Putamen (tissue), 1 donor: ENCODE results near the gene ZNRD2.

Experiments
- DNase-seq: peaks from one replicate; pipeline ENCODE4 v3.0.0-alpha.2; 2016; ENCODE audit warnings: low spot score

ZNRD2 gene

DNA sequence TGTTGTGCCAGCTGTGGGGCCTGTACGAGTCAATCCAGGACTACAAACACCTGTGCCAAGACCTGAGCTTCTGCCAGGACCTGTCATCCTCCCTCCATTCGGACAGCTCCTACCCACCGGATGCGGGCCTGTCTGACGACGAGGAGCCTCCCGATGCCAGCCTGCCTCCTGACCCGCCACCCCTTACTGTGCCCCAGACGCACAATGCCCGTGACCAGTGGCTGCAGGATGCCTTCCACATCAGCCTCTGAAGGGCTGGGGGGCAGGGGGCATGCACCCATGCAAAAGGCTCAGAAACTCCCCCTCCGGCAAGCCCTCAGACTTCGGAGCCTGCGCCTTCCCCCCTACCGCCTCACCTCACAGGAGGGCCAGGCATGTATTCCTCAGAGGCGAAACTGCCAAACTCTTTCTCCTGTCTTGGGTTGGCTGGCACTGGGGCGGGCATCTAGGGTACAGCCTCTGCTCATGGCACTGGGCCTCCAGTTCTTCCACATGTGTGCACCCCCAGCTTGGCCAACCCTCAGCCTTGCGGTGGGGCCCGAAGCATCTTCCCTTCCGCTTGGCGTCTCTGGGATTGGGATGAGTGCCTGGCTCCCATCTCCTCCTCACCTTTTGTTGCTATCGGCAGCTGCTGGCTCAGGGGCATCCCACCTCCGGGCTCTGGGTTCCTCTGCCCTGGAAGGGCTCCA is 3.3 kb downstream of the ZNRD2 start:
- DNase-seq, result no peak

DNA sequence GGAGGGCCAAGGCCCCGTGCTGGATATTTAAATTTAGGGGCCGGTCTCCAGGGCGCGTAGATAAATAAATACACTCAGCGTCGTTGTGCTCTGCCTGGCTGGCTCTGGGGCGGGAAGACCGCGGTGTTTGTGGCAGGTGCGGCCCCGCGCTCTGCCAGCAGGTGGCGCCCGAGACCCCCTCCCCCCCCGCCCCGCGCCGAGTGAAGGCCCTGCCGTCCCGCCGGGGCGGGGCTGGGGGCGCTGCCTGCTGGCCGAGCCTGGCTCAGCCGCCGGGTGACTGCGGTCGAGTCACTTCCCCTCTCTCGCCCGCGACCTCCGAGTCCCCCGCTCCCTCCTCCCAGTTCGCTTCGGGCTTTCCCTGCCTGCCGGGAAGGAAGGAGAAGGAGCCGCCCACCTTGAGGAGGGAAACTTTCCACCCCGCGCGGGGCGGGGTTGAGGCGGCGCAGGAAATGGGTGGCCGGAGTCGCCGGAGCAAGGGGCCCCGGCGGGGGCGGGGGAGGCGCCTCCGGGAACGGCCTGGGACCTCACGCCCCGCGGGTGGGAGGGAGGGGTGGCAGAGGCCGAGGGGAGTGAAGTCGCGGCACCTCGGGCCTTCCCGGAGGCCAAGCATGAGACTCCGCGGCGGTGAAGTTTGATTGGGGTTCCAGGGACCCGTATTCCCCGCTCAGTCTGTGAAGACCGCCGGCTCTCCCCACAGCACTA is 4.0 kb downstream of the ZNRD2 start:
- peak; percentile 72 for DNase-seq

DNA sequence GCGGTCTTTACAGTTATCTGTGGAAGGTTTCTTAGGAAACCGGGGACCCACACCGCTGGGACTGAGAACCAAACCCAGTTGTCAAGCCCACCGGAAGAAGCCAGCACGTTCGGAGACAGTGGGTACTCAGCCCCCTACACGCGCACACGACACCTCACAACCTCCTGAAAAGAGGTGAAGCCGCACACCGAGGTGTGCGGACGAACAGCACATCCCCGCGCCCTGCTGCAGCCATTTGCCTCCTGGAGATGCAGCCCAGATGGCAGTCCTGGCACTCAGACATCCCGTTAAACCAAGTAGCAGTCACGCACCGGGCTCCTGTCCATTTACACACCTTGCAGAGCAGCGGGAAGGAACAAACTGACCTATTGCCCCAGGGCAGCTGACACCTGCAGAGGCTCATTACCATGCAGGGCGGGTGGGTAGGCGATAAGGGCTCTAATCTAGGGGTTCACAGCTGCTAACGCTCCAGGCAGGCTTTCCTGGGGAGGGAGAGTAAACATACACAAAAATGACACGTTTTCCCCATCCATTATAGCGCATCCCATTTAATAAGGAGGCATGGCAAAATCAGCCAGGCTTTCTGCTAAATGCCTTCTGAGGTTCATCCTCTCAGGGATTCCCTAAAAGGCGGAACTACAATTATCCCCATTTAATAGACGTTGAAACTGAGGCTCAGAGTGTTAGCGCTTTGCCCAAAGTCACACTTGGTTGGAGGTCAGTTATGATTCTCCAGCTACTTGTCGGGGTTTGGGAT is 4.7 kb downstream of the ZNRD2 start:
- no peak for DNase-seq

DNA sequence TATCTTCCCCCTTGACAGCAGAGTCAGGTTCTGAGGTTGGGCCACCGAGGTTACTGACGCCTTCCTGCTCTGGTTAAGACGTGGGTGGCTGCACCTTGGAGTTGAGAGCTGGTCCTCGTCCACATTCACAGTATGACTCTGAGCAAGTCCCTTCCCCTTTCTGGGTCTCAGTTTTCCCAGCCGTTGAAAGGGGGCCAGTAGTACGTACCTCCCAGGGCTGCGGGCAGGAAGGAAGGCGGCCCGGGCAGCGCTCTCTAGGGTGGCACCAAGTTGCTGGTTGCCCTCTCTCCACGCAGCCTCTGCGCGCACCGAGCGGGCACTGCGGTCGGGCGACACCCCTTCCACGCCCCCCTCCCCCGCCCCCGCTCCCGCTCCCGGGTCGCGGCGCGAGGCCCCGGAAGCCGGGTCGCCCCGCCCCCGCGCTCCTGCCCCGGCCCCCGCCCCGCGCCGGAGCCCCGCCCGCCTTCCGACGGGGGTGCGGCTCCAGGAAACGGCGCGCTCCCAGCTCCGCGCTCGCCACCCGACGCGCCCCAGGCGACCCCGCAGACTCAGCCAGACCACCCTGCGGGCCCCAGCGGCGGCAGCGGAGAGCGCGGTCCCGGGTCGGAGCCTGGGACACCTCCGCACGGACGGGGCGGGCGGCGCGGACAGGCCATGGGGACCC is 5.4 kb downstream of the ZNRD2 start, which contains the start of gene EHBP1L1:
Gene EHBP1L1 (plus strand): TSS at position 486 of the 664 bp plus-strand sequence. CDS start 250 bp downstream, outside the sequence.
- no peak for DNase-seq

DNA sequence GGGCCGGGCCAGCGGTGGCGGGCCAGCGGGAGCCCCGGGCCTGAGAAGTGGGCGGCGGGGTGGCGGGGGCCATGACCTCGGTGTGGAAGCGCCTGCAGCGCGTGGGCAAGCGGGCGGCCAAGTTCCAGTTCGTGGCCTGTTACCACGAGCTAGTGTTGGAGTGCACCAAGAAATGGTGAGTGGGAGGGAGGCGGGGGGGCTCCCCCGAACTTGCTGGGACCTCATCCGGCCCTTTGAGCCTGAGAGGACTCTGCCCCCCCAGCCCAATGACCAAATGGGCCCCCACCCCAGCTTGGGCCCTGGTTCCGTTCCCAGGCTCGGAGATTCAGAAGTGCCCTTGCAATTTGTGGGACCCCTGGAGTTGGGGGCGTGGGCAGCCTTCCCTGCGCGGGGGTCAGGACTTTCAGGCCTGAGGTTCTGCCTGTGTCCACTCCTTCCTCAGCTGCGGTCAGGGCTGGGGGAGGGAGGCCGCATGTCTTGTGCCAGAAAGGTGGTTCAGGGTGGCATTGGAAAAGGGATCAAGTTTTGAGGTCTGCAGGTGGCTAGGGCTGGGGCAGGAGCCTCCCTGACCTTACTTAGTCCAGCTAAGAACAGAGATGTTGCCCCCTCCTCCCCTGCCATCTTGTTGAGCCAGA is 6.1 kb downstream of the ZNRD2 start:
- no peak for DNase-seq

DNA sequence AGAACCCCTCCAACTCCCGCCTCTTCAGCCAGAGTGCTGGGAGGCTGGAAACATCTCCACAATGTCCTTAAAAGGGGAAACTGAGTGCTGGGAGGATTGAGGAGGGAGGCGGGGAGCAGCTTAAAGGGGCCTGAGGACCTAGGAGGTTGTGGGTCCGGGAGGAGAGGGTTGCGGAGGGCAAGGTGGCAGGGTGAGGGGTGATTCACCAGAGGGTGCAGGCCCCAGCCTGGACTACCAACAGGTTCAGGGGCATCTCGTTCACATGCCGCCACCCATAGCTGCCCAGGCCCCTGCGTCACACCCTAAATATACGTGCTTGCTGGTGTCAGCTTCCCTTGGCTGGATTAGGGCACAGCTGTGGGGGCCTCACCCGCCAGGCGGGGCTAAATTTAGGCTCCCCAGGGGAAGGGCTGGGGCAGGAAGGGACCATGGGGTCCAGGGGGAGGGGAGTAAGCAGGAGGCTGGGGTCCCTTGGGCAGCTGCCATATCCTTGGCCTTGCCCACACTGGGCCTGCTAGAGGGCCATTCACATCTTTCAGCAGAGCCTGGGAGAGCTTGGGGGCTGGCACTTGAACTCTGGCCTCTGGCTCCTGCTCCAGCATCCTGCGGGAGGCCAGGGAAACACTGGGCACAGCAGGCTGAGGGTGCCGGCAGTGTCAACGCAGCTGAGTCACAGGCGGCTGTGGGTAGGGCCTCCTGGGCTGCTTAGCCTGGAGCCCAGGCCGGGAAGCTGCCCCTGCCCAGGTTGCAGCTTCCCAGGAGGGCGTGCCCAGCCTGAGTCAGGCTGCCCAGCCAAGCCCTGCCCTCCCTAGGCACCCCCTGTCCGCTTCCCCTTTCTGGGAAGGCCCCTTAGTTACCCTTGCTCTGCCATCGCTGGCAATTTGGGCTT is 6.8 kb downstream of the ZNRD2 start:
- DNase-seq, result no peak

DNA sequence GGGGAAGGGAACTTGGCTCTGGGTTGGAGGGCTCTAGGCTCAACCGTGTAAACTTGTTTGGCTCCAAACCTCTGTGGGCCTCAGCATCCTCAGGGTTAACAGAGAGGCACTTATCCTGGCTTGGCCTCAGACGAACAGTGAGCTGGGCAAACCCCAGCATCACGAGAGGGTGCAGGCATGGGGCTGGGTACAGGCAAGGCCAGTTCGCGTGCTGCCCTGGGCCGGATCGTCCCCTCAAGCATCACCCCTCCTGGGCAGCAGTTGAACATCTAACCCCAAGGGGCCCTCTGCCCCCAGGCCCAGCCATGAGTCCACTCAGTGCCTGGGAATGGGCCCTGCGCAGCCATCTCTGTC is 7.5 kb downstream of the ZNRD2 start:
- DNase-seq, result no peak

DNA sequence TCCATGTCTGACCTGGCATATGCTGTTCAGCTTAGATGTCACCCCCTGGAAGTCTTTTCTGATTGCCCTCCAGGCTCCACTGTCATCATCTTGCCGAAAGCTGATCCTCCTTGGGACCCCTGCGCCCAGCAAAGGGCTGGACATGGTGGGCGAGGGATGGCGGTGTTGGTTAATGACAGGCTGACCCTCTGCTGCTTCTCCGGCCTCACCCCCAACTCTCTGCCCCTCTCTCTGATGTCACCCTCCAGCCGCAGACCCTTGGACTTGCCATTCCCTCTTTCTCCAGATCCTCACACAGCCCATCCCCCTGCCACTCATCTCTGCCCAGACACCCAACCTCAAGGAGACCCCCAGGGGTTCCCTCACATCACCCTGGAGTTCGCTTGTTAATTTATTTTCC is 7.9 kb downstream of the ZNRD2 start:
- DNase-seq, result no peak

DNA sequence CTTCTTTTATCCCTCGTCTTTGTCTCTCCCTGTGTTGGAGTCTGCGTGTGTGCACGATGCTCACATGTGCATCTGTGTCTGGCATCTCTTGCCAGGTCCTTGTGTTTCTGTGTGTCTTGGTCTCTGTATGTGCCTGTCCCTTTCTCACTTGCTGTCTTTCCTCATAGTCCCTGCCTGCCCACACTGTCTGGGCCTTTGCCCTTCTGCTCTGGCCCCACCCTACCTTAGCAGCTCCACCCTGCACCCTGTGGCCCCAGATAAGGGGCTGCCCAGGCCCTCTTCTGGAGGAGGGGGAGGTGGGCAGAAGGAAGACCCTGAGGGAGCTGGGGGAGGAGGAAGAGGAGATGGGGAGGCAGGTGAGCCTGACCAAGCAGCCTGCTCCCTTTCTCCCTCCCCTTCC is 8.4 kb downstream of the ZNRD2 start:
- no peak for DNase-seq

DNA sequence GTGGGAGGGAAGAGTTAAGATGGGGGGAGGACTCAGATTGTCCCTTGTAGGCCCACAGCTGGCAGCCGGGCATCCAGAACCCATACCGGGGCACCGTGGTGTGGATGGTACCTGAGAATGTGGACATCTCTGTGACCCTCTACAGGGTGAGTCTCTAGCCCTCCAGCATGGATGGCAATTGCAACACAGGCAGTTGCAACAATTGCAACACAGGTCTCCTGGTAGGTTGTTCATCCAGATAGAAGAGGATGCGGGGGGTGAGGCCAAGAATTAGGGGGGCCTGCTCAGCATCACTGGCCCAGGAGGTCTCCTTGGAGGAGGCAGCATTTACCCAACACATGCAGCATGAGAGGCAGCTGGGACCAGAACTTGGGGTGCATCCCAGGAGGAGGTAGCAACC is 9.0 kb downstream of the ZNRD2 start:
- no peak for DNase-seq

DNA sequence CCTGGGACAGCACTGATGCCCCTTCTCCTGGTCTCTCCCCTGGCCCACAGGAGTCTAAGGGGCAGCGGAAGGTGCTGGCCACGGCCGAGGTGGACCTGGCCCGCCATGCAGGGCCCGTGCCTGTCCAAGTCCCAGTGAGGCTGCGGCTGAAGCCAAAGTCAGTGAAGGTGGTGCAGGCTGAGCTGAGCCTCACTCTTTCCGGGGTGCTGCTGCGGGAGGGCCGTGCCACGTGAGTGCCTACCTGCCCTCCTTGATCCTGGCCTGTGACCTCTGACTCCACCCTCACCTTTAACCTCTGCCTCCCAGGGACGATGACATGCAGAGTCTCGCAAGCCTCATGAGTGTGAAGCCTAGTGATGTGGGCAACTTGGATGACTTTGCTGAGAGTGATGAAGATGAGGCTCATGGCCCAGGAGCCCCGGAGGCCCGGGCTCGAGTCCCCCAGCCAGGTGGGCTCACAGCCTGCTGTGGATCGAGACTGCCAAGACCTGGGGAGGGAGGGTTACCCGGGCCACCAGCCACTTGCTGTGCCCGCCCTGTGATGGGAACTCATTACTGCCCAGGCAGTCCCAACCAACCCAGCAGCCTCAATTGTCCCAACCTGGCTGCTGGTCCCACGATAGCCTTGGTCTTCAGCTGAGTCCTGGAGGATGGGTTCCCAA is 9.9 kb downstream of the ZNRD2 start:
- no peak for DNase-seq

DNA sequence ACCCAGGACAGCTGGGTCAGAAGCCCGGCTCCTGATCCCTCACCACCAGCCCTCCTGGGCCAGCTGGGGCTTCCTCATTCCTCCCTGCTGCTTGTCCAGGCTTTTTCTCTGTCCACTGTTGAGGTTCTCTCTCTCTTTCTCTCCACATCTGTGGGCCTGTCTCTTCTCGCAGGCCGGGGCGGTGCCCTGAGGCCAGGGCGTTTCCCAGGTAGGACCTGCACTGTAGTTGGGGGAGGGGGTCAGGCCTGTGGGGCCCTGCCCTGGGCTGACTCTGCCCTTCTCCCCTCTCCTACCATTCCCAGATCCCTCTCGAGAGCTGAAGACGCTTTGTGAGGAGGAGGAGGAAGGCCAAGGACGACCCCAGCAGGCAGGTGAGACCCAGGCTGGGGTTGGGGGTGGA is 10.5 kb downstream of the ZNRD2 start:
- no peak for DNase-seq

DNA sequence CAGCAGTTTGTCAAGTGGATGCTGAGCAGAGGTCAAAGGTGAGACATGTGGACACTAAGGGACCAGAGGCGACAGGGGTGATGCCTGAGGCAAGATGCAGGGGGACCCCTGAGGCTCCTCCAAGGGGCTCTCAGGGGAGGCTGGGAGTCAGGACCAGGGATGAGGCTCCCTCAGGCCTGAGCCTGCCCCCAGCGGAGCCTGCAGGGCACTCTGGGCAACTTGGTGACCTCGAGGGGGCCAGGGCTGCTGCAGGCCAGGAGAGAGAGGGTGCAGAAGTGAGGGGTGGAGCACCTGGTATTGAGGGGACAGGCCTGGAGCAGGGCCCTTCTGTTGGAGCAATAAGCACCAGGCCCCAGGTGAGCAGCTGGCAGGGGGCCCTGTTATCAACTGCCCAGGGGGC is 11.7 kb downstream of the ZNRD2 start:
- no peak for DNase-seq

DNA sequence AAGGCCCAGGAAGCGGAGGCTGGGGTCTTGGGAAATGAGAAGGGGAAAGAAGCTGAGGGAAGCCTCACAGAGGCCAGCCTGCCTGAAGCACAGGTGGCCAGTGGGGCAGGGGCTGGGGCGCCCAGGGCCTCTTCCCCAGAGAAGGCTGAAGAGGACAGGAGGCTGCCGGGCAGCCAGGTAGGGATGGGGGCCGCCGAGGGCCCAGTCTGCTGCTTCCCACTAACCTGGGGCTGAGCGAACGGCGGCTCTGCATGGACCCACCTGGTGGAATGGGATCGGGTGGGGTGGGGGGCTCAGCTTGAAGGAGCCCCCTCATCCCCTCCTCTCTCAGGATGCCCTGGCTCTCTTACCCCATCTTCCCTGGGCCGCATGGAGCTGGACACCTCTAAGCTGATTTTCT is 13.3 kb downstream of the ZNRD2 start:
- DNase-seq, result no peak

DNA sequence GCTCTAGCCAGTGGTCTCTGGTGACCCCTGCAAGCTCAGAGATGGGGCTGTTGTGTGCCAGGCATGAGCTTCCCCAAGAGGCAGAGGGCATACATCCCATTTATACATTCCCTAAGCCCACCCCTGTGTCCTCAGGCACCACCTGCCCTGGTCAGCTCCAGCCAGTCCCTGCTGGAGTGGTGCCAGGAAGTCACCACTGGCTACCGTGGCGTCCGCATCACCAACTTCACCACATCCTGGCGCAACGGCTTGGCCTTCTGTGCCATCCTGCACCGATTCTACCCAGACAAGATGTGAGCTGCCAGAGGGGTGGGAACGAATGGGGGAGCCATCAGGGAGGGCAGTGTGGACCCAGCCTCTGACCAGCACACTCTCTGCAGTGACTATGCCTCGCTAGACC is 13.8 kb downstream of the ZNRD2 start:
- DNase-seq, result no peak

DNA sequence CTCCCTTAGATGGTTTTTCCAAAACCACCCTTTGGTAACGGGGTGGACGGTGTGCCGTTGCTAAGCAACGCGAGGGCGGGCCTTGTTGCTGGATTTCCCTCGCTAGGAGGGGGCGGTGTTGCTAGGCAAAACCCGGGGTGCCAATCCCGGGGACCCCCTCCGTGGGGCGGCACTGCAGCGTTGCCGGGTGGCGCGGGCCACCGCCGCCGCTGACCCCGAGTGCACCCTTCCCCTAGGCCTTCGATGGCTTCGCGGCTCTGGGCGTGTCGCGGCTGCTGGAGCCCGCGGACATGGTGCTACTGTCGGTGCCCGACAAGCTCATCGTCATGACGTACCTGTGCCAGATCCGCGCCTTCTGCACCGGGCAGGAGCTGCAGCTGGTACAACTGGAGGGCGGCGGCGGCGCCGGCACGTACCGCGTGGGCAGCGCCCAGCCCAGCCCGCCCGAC is 14.5 kb downstream of the ZNRD2 start:
- no peak for DNase-seq

DNA sequence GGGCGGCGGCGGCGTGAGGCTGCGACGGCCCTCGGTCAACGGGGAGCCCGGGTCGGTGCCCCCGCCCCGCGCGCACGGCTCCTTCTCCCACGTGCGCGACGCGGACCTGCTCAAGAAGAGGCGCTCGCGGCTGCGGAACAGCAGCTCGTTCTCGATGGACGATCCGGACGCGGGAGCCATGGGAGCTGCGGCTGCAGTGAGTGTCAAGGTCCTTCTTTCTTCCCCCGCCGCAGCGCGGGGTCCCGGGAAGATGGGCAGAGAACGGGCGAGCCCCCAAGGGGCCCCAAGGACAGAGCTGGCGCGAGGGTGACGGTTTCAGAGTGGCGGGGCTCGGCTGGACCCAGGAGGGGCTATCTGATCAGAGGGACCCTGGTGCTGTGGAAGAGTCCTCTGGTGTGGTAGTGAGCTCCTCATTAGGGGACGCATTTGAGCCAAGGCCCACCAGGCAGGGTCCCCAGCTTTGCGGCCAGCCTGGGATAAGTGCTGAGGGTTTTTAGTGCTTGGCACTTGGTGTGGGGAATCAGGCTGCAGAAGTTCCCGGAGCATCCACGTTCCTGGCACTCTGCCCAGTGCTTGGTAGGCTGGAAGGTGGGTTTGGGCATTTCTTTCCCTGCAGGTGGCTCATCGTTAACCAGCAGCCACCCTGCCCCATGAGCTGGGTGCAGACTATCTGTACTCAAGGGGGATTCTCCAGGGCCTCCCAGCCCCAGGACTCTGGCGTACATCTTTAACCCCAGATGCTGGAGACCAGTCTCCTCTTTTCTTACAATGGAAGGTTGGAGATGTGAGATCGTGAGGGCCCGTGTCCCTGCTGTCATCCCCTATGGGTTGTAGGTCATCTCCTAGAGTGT is 15.3 kb downstream of the ZNRD2 start:
- DNase-seq, result no peak

DNA sequence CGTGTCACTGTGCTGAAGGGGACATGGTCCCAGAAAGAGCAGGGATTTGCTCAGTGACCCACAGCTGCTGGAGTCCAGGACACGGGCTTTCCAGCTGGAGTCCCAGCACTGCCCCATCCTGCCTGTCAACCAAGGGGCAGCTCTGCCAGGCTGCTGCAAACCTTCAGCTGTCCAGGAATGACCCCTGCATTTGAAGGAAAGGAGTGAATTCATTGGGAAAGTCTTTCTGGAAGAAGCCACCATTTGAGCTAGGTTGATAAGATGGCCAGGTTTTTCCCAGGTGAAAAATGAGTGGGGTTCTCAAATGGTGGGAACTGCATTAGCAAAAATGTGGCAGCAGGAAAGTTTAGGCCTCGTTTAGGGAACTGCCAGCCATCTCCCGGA is 16.0 kb downstream of the ZNRD2 start:
- no peak for DNase-seq

DNA sequence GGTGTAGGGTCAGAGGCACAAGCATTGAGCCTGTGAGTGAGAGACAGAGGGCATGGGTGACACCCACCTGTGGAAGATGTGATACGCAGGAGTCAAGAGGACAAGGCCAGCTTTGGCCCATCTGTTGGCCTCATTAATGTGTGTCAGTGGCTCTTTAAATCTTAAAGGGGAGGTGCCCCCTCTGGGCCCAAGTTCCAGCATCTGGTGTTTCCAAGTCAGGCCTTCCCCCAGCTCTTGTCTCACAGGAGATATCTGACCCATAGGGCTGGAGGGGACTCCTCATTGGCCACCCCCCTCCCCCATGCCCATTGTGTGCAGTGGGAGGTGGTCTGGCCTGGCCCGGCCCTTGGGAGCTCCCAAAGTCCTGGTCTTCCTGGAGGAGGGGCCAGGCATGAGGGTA is 16.4 kb downstream of the ZNRD2 start:
- DNase-seq, result no peak
